ENCODE results near the gene TTC8.

GRCh38 chr14:88852632-88853031 is 28.2 kb downstream of the TTC8 start:
- no peak for TF ChIP-seq POLR2AphosphoS5 (IDR thresholded peaks at IDR 0.05)
- TF ChIP-seq CTCF (IDR thresholded peaks at IDR 0.05) = no peak
- TF ChIP-seq POLR2A (IDR thresholded peaks at IDR 0.05) = no peak
